GM12878 (cell line): ENCODE results near the gene COBLL1. TPM values are rescaled to one million over a fixed set of nuclear protein-coding genes. Genes with fewer than 3 reads are reported as not detected.

Source experiments
- ATAC-seq: fragments of 200-7000 bp; cut with Tn5 transposase; 3 replicates; pipeline ENCODE4 v1.9.1; 2020; ENCODE audit warnings: mild to moderate bottlenecking, moderate library complexity
- BruUV-seq: library from RNA; stranded (reverse); fragments of 400-500 nt; replicated peaks from 2 replicates; lab custom pipeline; 2021; lab: Mats Ljungman, UMichigan
- CTCF ChIA-PET: fragments of 300-600 bp; sonication (Branson Sonifier 250); formaldehyde crosslinking; extraction: SDS; loops from one replicate; lab custom pipeline; 2021; ENCODE audit warnings: inconsistent platforms; lab: Yijun Ruan, JAX
- POLR2A ChIA-PET: fragments of 350-600 bp; formaldehyde crosslinking; extraction: SDS; loops from one replicate; lab custom pipeline; 2021; ENCODE audit warnings: inconsistent platforms; lab: Charles Lee
- RAD21 ChIA-PET: fragments of 300-600 bp; sonication (Branson Sonifier 250); formaldehyde crosslinking; loops from one replicate; lab custom pipeline; 2023; ENCODE audit warnings: antibody characterized with exemption; ENCODE audit not compliant: unreplicated experiment; lab: Charles Lee
- SMC1A ChIA-PET: fragments of 300-600 bp; sonication (Branson Sonifier 250); formaldehyde crosslinking; loops from one replicate; lab custom pipeline; 2023; ENCODE audit not compliant: unreplicated experiment, uncharacterized antibody; lab: Charles Lee
- DNase-seq: peaks from one replicate; pipeline ENCODE4 v3.0.0-alpha.2; 2011; ENCODE audit warnings: low read depth, low spot score
- FAIRE-seq: peaks from 3 replicates; lab custom pipeline; 2011; peaks lifted over from hg19 to GRCh38; lab: Jason Lieb, UNC
- H2AFZ ChIP-seq: 2 replicates; pipeline ENCODE4 v1.6.0; 2011; ENCODE audit warnings: low read depth, low read length, control low read depth; ENCODE audit not compliant: control insufficient read depth
- H3K27ac ChIP-seq: 2 replicates; pipeline ENCODE4 v1.5.1; 2011; ENCODE audit warnings: control low read depth; ENCODE audit not compliant: control insufficient read depth, insufficient read depth
- H3K27me3 ChIP-seq, 2 experiments: replicated peaks in 1 of 2; 2 replicates each; pipeline versions ENCODE4 v1.6.0 to v1.6.1; 2011; ENCODE audit warnings: low read length in 1 of 2; ENCODE audit not compliant: control insufficient read depth in 2 of 2, insufficient read depth in 2 of 2
- H3K36me3 ChIP-seq, 2 experiments: 2 replicates each; pipeline ENCODE4 v1.5.1; 2011; ENCODE audit warnings: low read length in 1 of 2; ENCODE audit not compliant: control insufficient read depth in 2 of 2, insufficient read depth in 2 of 2
- H3K4me1 ChIP-seq: 2 replicates; pipeline ENCODE4 v1.6.1; 2011; ENCODE audit warnings: mild to moderate bottlenecking, low read length, moderate library complexity, mixed read lengths; ENCODE audit not compliant: control insufficient read depth, insufficient read depth
- H3K4me2 ChIP-seq: 2 replicates; pipeline ENCODE4 v1.6.0; 2011; ENCODE audit warnings: control low read depth; ENCODE audit not compliant: control insufficient read depth, insufficient read depth
- H3K4me3 ChIP-seq: fragments of 200-600 bp; sonication (generic); 2 replicates; pipeline ENCODE4 v1.5.1; 2016
- H3K79me2 ChIP-seq: 2 replicates; pipeline ENCODE4 v1.6.0; 2011; ENCODE audit warnings: low read length; ENCODE audit not compliant: control insufficient read depth, insufficient read depth
- H3K9ac ChIP-seq: 2 replicates; pipeline ENCODE4 v1.8.0; 2011; ENCODE audit warnings: low read length, control low read depth, mixed read lengths; ENCODE audit not compliant: control insufficient read depth, insufficient read depth
- H3K9me3 ChIP-seq: replicated peaks from 3 replicates; pipeline ENCODE4 v1.5.1; 2011; ENCODE audit warnings: mild to moderate bottlenecking, low read length; ENCODE audit not compliant: control insufficient read depth, insufficient read depth
- H4K20me1 ChIP-seq: 2 replicates; pipeline ENCODE4 v1.6.0; 2011; ENCODE audit not compliant: control insufficient read depth, insufficient read depth
- ATF7 ChIP-seq: fragments of 450-650 bp; IDR thresholded peaks from 2 replicates; pipeline ENCODE4 v1.6.1; 2016; ENCODE audit warnings: low read depth, mild to moderate bottlenecking
- DPF2 ChIP-seq: fragments of 450-650 bp; IDR thresholded peaks from 2 replicates; pipeline ENCODE4 v1.6.1; 2017; ENCODE audit warnings: mild to moderate bottlenecking
- GATAD2B ChIP-seq: fragments of 450-650 bp; conservative IDR thresholded peaks from 2 replicates; pipeline ENCODE4 v1.6.1; 2017; ENCODE audit warnings: low read depth, mild to moderate bottlenecking, moderate library complexity
- IRF4 ChIP-seq: IDR thresholded peaks from 2 replicates; pipeline ENCODE4 v1.6.1; 2011; ENCODE audit warnings: low read depth, low read length
- JUND ChIP-seq: IDR thresholded peaks from 2 replicates; pipeline ENCODE4 v1.6.1; 2012; ENCODE audit warnings: low read depth, mild to moderate bottlenecking, low read length, improper control_type of control experiment, moderate library complexity
- MEF2A ChIP-seq: IDR thresholded peaks from 2 replicates; pipeline ENCODE4 v1.6.1; 2011; ENCODE audit warnings: low read depth, mild to moderate bottlenecking, low read length, moderate library complexity; ENCODE audit not compliant: insufficient read depth
- MTA3 ChIP-seq: IDR thresholded peaks from 2 replicates; pipeline ENCODE4 v1.6.1; 2012; ENCODE audit warnings: low read length, inconsistent platforms, borderline replicate concordance
- RAD51 ChIP-seq: fragments of 450-650 bp; IDR thresholded peaks from 2 replicates; pipeline ENCODE4 v1.6.1; 2016; ENCODE audit warnings: moderate library complexity, mild to moderate bottlenecking, inconsistent platforms
- SMAD1 ChIP-seq: fragments of 450-650 bp; IDR thresholded peaks from 2 replicates; pipeline ENCODE4 v1.6.1; 2018; ENCODE audit warnings: mild to moderate bottlenecking, low read depth; ENCODE audit not compliant: partially characterized antibody
- ZNF24 ChIP-seq: fragments of 450-650 bp; IDR thresholded peaks from 2 replicates; pipeline ENCODE4 v1.6.1; 2017; ENCODE audit warnings: antibody characterized with exemption, mild to moderate bottlenecking
- WGBS: methylation state at CpG from one replicate; pipeline ENCODE4 v1.1.6; 2016; ENCODE audit warnings: low lambda C conversion rate; ENCODE audit not compliant: insufficient replicate concordance, insufficient coverage; ENCODE audit errors: missing lambda C conversion rate; 5-methylcytosine and 5-hydroxymethylcytosine counted together
- in situ Hi-C: fragments of 300-500 bp; cut with MboI; formaldehyde crosslinking; loops from 9 replicates; pipeline ENCODE4 v1.14.3; 2018; ENCODE audit warnings: mixed read lengths
- intact Hi-C: fragments of 100-400 bp; cut with micrococcal nuclease; formaldehyde crosslinking; loops from one replicate; pipeline ENCODE4 v1.14.2; 2022; ENCODE audit not compliant: unreplicated experiment
- polyA plus RNA-seq, 11 experiments: library from polyadenylated mRNA; depleted of rRNA in 4 of 11; unstranded in 6 of 11; stranded (reverse) in 5 of 11; fragments of >200 nt; fragmentation: Nextera tagmentation in 4 of 11; fragmentation: Illumina TruSeq in 1 of 11; extraction: Ambion mirVana in 4 of 11; extraction: Trizol in 1 of 11; gene quantifications; 1 replicate in 1 of 11; 2 replicates in 10 of 11; pipeline versions ENCODE4 v1.2.1 to v1.2.3, GENCODE V29; 2011 to 2016; ENCODE audit warnings: inconsistent platforms in 2 of 11, missing spikeins in 2 of 11, low read depth in 1 of 11
- total RNA-seq, 4 experiments: library from RNA; depleted of rRNA in 3 of 4; stranded (reverse); fragments of >200 nt in 3 of 4; fragmentation: Illumina TruSeq in 1 of 4; extraction: Trizol in 1 of 4; gene quantifications; 2 replicates each; pipeline versions ENCODE4 v1.2.1 to v1.2.3, GENCODE V29; 2013 to 2021
- TF ChIP-seq, protein P1 (sequence below): IDR thresholded peaks from 2 replicates; pipeline ENCODE4 v1.6.1; 2011; ENCODE audit warnings: mild to moderate bottlenecking, low read depth, low read length, moderate library complexity; ENCODE audit not compliant: insufficient replicate concordance
- TF ChIP-seq, protein P2 (sequence below): IDR thresholded peaks from 2 replicates; pipeline ENCODE4 v1.6.1; 2011; ENCODE audit warnings: borderline replicate concordance, low read depth, mild to moderate bottlenecking, moderate library complexity, mixed read lengths, low read length; ENCODE audit not compliant: insufficient read depth; ENCODE audit errors: extremely low read length
- TF ChIP-seq, protein P3 (sequence below), 3 experiments: IDR thresholded peaks in 2 of 3; conservative IDR thresholded peaks in 1 of 3; 2 replicates each; pipeline ENCODE4 v1.5.1; 2011; ENCODE audit warnings: low read depth in 3 of 3, low read length in 3 of 3, mild to moderate bottlenecking in 3 of 3, control low read depth in 2 of 3, moderate library complexity in 2 of 3, inconsistent platforms in 1 of 3, mixed read lengths in 1 of 3; ENCODE audit not compliant: control insufficient read depth in 2 of 3, insufficient read depth in 1 of 3; ENCODE audit errors: extremely low read depth in 1 of 3
- TF ChIP-seq, protein P4 (sequence below): fragments of 450-650 bp; formaldehyde crosslinking; IDR thresholded peaks from 2 replicates; pipeline ENCODE4 v1.5.0; 2022; ENCODE audit warnings: mild to moderate bottlenecking, missing genetic modification characterization
- TF ChIP-seq, protein P5 (sequence below): fragments of 450-650 bp; IDR thresholded peaks from 2 replicates; pipeline ENCODE4 v1.6.1; 2017; ENCODE audit warnings: borderline replicate concordance

COBLL1 gene
- total and polyA plus RNA-seq, 10 of the 15 experiments (the other 5 are each of a cell fraction or from before 2014, with no cell fraction given) = 0.46 TPM; not detected in 9

DNA sequence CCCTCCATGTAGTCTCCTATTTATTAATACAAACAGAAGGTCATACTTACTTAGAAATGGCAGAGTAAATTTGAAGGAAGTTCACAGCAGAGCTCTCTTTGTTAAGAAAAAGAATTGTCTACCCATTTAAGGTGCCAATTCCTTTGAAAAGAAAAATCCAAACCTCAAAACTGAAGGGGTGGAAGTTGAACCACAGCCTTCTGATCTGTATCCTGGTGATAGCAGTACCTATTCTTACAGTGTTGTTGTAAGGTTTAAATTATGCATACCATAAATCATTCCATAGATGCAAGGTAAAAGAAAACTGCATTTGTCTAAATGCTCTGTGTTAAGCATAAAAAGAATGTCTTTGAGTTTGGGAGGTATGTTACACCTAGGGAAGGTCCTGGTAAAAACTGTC is 47.6 kb downstream of the COBLL1 start (continued):
- TF ChIP-seq MTA3 (no peak), IRF4 (no peak), GATAD2B (no peak), ZNF24 (no peak)
- TF ChIP-seq, protein P1, sequence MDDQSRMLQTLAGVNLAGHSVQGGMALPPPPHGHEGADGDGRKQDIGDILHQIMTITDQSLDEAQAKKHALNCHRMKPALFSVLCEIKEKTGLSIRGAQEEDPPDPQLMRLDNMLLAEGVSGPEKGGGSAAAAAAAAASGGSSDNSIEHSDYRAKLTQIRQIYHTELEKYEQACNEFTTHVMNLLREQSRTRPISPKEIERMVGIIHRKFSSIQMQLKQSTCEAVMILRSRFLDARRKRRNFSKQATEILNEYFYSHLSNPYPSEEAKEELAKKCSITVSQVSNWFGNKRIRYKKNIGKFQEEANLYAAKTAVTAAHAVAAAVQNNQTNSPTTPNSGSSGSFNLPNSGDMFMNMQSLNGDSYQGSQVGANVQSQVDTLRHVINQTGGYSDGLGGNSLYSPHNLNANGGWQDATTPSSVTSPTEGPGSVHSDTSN = no peak
- TF ChIP-seq, protein P2, sequence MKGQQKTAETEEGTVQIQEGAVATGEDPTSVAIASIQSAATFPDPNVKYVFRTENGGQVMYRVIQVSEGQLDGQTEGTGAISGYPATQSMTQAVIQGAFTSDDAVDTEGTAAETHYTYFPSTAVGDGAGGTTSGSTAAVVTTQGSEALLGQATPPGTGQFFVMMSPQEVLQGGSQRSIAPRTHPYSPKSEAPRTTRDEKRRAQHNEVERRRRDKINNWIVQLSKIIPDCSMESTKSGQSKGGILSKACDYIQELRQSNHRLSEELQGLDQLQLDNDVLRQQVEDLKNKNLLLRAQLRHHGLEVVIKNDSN = no peak
- TF ChIP-seq, all 136 proteins: peak for 0

DNA sequence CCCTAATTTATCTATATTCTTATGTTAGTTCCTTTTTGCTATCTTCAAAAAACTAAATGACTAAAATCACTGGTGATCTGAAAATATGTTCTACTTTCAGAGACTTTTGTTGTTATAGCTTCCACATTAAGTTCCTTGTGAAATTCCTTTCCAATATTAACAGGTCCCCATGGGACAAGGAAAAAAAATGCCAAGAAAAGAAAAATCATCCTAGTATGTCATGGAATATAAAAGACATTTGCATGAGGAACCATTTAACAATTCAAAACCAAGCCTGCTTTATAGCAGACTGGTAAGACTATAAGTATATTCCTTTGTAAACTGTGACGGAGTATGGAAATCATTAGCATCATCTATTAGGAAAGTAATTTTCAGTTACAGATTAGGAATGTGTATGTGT is 48.1 kb downstream of the COBLL1 start:
- intact Hi-C loops (no loop called here), in situ Hi-C loops (no loop called here)
- no peaks in the 10 kb centered on the region for H3K9me3 ChIP-seq
- BruUV-seq = no TSS peak
- no peaks in the 10 kb centered on the region for H3K36me3 ChIP-seq
- no peak overlapping the region for H3K4me3 ChIP-seq
- ATAC-seq (no peak), FAIRE-seq (no peak), DNase-seq (no peak)
- H3K4me1 ChIP-seq = no peaks in the 10 kb centered on the region
- no peaks in the 10 kb centered on the region for H3K79me2 ChIP-seq
- WGBS = 81% methylated on average over 1 of the region's 1 CpG
- no peak overlapping the region for H3K9ac ChIP-seq
- no peak overlapping the region for H2AFZ ChIP-seq
- ChIA-PET CTCF (no interaction called here), SMC1A (no interaction called here), POLR2A (no interaction called here), RAD21 (no interaction called here)
- H3K27ac ChIP-seq = no peak overlapping the region
- no peak overlapping the region for H3K4me2 ChIP-seq
- no peaks in the 10 kb centered on the region; a peak in 1 of 4 replicates for H3K27me3 ChIP-seq
- no peaks in the 10 kb centered on the region for H4K20me1 ChIP-seq
- no peak for TF ChIP-seq ATF7
- no peak for TF ChIP-seq JUND
- TF ChIP-seq, protein P3, sequence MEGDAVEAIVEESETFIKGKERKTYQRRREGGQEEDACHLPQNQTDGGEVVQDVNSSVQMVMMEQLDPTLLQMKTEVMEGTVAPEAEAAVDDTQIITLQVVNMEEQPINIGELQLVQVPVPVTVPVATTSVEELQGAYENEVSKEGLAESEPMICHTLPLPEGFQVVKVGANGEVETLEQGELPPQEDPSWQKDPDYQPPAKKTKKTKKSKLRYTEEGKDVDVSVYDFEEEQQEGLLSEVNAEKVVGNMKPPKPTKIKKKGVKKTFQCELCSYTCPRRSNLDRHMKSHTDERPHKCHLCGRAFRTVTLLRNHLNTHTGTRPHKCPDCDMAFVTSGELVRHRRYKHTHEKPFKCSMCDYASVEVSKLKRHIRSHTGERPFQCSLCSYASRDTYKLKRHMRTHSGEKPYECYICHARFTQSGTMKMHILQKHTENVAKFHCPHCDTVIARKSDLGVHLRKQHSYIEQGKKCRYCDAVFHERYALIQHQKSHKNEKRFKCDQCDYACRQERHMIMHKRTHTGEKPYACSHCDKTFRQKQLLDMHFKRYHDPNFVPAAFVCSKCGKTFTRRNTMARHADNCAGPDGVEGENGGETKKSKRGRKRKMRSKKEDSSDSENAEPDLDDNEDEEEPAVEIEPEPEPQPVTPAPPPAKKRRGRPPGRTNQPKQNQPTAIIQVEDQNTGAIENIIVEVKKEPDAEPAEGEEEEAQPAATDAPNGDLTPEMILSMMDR (IDR thresholded peaks at IDR 0.05 in 2 of 3, conservative IDR thresholded peaks at IDR 0.05 in 1 of 3; ENCODE audit: control insufficient read depth in 2 of 3, extremely low read depth in 1 of 3, insufficient read depth in 1 of 3, low read depth in 3 of 3, low read length in 3 of 3) = no peak
- no peak for TF ChIP-seq RAD51
- TF ChIP-seq, protein P4, sequence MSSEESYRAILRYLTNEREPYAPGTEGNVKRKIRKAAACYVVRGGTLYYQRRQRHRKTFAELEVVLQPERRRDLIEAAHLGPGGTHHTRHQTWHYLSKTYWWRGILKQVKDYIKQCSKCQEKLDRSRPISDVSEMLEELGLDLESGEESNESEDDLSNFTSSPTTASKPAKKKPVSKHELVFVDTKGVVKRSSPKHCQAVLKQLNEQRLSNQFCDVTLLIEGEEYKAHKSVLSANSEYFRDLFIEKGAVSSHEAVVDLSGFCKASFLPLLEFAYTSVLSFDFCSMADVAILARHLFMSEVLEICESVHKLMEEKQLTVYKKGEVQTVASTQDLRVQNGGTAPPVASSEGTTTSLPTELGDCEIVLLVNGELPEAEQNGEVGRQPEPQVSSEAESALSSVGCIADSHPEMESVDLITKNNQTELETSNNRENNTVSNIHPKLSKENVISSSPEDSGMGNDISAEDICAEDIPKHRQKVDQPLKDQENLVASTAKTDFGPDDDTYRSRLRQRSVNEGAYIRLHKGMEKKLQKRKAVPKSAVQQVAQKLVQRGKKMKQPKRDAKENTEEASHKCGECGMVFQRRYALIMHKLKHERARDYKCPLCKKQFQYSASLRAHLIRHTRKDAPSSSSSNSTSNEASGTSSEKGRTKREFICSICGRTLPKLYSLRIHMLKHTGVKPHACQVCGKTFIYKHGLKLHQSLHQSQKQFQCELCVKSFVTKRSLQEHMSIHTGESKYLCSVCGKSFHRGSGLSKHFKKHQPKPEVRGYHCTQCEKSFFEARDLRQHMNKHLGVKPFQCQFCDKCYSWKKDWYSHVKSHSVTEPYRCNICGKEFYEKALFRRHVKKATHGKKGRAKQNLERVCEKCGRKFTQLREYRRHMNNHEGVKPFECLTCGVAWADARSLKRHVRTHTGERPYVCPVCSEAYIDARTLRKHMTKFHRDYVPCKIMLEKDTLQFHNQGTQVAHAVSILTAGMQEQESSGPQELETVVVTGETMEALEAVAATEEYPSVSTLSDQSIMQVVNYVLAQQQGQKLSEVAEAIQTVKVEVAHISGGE (CRISPR knock-in tag) = no peak
- TF ChIP-seq, protein P5, sequence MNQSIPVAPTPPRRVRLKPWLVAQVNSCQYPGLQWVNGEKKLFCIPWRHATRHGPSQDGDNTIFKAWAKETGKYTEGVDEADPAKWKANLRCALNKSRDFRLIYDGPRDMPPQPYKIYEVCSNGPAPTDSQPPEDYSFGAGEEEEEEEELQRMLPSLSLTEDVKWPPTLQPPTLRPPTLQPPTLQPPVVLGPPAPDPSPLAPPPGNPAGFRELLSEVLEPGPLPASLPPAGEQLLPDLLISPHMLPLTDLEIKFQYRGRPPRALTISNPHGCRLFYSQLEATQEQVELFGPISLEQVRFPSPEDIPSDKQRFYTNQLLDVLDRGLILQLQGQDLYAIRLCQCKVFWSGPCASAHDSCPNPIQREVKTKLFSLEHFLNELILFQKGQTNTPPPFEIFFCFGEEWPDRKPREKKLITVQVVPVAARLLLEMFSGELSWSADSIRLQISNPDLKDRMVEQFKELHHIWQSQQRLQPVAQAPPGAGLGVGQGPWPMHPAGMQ = no peak
- TF ChIP-seq SMAD1 = no peak
- no peak for TF ChIP-seq DPF2
- TF ChIP-seq MEF2A = no peak
